Stomach smooth muscle (tissue), 2 donors: ENCODE results near the gene JAZF1.
A peak's percentile ranks its signal among the peaks of the same experiment; 100 is the strongest.

Source experiments
- H3K27ac ChIP-seq: one replicate; pipeline ENCODE4 v1.7.0; 2013; ENCODE audit warnings: mild to moderate bottlenecking, low read length, inconsistent platforms
- H3K27me3 ChIP-seq, 2 donors: one replicate each; pipeline ENCODE4 v1.7.0; 2013; ENCODE audit warnings: low read length in 2 of 2; ENCODE audit not compliant: insufficient read depth in 2 of 2, control insufficient read depth in 1 of 2
- H3K36me3 ChIP-seq, 2 donors: one replicate each; pipeline ENCODE4 v1.7.0; 2013; ENCODE audit warnings: low read length in 2 of 2; ENCODE audit not compliant: control insufficient read depth in 2 of 2, insufficient read depth in 2 of 2
- H3K4me1 ChIP-seq: one replicate; pipeline ENCODE4 v1.7.0; 2013; ENCODE audit warnings: low read length; ENCODE audit not compliant: control insufficient read depth, insufficient read depth
- H3K4me3 ChIP-seq, 2 donors: one replicate each; pipeline ENCODE4 v1.7.0; 2013; ENCODE audit warnings: low read length in 2 of 2
- H3K9ac ChIP-seq, 2 donors: one replicate each; pipeline ENCODE4 v1.7.0; 2013; ENCODE audit warnings: low read length in 2 of 2, mild to moderate bottlenecking in 1 of 2
- H3K9me3 ChIP-seq, 2 donors: one replicate each; pipeline ENCODE4 v1.7.0; 2013; ENCODE audit warnings: low read length in 2 of 2; ENCODE audit not compliant: control insufficient read depth in 2 of 2
- donor health status: healthy.
- donor health status: Pancreatic carcinoma.

The JAZF1 gene

GRCh38 chr7:27914409-27914808 lies 266.2 kb downstream of the JAZF1 start:
- Histone ChIP-seq H3K27me3 (no peaks in the 10 kb centered on the region), H3K4me1 (peaks cover 11% of the 10 kb centered on the region), H3K27ac (no peak overlapping the region), H3K36me3 (no peaks in the 10 kb centered on the region), H3K9ac (no peak overlapping the region), H3K4me3 (no peak overlapping the region), H3K9me3 (no peaks in the 10 kb centered on the region)

GRCh38 chr7:27912751-27913150 lies 267.8 kb downstream of the JAZF1 start:
- H3K4me1 ChIP-seq: peaks cover 11% of the 10 kb centered on the region
- no peak overlapping the region for H3K4me3 ChIP-seq
- no peaks in the 10 kb centered on the region for H3K27me3 ChIP-seq
- H3K9ac ChIP-seq: no peak overlapping the region
- H3K36me3 ChIP-seq: no peaks in the 10 kb centered on the region
- H3K27ac ChIP-seq: no peak overlapping the region
- H3K9me3 ChIP-seq: no peaks in the 10 kb centered on the region

DNA sequence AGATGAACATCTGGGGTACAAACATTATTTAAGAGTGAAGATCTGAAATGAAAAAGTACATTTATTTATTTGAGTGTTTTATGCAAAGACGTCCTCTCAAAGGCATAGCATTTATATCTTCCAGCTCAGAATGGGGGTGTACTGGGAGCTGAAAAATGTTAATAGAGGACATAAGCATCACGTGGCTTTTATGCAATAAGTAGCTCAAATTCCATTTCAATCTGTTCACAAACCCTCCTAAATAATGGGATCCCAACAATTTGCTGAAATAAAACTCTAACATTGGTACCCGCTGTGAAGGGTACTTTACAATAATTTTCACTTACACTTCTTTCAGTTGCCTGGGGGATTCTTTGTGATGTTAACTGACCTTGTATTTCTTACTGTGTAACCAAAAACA lies 268.7 kb downstream of the JAZF1 start:
- no peak overlapping the region for H3K27ac ChIP-seq
- peaks cover 9% of the 10 kb centered on the region for H3K4me1 ChIP-seq
- H3K9ac ChIP-seq: no peak overlapping the region
- no peaks in the 10 kb centered on the region for H3K9me3 ChIP-seq
- no peaks in the 10 kb centered on the region for H3K36me3 ChIP-seq
- no peak overlapping the region for H3K4me3 ChIP-seq
- H3K27me3 ChIP-seq: no peaks in the 10 kb centered on the region

- Histone ChIP-seq H3K27me3 (no peaks in the 10 kb centered on the region), H3K9me3 (no peaks in the 10 kb centered on the region), H3K27ac (no peak overlapping the region), H3K4me1 (peaks cover 9% of the 10 kb centered on the region), H3K9ac (no peak overlapping the region), H3K36me3 (no peaks in the 10 kb centered on the region), H3K4me3 (no peak overlapping the region)
These were observed 270.3 kb downstream of the JAZF1 start for GRCh38 chr7:27910326-27910725.

DNA sequence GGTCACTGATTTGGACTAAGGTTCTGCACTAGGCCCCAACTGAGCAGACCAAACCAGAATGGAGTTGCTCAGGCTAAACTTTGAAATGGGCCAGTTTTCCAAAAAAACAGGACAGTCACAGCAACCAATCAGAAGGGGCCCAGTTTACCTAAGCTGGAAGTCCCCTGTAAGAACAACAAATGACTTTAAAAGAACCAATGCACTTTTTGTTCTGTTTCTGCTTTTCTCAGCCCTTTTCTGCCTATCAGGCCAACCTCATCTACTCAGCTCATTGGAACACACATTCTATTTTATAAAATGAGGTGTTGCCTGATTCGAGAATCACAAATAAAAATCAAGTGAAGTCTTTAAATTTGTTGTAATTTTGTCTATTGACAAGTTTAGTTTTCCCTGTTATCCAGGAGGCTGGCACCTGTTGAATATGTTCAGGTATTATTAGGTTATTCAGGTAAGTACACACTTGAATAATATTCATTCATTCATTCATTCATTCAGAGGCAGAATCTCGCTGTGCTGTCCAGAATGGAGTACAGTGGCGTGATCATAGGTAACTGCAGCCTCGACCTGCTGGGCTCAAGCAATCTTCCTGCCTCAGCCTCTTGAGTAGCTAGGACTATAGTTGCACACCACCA lies 271.9 kb downstream of the JAZF1 start:
- no peaks in the 10 kb centered on the region for H3K4me1 ChIP-seq
- H3K27ac ChIP-seq: no peak overlapping the region

DNA sequence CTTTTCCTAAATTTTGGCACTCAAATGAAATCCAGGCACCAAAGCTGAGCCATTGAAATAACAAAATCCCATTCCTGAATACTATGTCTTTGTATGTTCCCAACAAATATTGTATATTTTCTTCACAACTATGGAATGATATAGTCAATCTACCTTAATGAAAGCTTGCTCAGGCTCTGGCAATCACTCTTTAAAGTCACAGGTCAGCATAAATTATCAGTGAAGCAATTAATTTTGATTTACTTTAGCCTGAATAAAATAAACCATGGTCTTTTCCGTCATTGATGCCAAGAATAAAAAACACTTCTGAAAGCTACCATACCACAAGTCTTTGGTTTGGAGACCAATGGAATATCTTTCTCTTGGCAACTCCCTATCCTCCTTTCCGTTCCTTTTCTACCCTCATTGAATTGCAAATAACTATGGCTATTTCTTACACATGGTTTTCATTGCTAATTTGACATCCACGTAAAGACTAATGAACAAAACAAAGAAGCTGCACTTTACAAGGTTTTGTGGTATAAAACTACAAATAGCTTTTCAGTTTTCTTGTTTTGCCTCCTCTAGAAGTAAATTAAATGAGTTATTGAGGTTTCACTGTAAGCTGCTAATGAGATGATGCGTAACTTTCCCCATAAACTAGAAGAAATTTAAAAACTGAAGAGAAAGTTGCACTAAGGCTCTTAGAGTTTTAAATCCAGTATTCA lies 274.1 kb downstream of the JAZF1 start:
- no peak overlapping the region for H3K4me3 ChIP-seq
- no peaks in the 10 kb centered on the region for H3K27me3 ChIP-seq
- peaks cover 5% of the 10 kb centered on the region for H3K4me1 ChIP-seq

More for the DNA sequence above, 271.9 kb downstream of the JAZF1 start:
- Histone ChIP-seq H3K27me3 (no peaks in the 10 kb centered on the region), H3K9me3 (no peaks in the 10 kb centered on the region), H3K4me3 (no peak overlapping the region), H3K9ac (no peak overlapping the region), H3K36me3 (no peaks in the 10 kb centered on the region)

DNA sequence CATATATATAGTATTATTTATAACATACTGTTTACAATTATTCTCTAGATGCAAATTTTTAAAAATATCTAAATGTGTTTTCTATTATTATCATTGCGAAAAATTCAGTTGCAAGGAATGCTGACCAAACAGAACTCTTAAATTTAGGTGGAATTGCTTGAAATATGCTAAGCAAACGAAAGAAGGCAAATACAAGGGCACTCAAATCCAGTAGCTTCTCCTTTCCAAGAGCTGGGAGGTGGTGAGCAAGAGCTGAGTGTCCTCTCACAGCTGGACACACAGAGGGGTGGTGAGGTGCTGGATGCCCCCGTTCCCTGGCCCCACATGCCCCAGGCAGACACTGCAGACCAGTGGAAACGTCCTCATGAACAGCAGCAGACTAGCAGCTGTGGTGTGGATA lies 274.6 kb downstream of the JAZF1 start:
- no peak overlapping the region for H3K9ac ChIP-seq

More for the DNA sequence above, 274.1 kb downstream of the JAZF1 start:
- Histone ChIP-seq H3K9me3 (no peaks in the 10 kb centered on the region), H3K9ac (no peak overlapping the region), H3K36me3 (no peaks in the 10 kb centered on the region), H3K27ac (no peak overlapping the region)

GRCh38 chr7:27901028-27901760 lies 279.4 kb downstream of the JAZF1 start:
- H3K27ac ChIP-seq: no peak overlapping the region
- H3K9ac ChIP-seq: peak overlapping the region in 1 of 2 donors; percentile 60
- no peaks in the 10 kb centered on the region for H3K9me3 ChIP-seq
- no peaks in the 10 kb centered on the region for H3K36me3 ChIP-seq
- H3K4me3 ChIP-seq: peak overlapping the region in 1 of 2 donors; percentile 57
- peaks cover 9% of the 10 kb centered on the region for H3K4me1 ChIP-seq
- no peaks in the 10 kb centered on the region for H3K27me3 ChIP-seq

More for the DNA sequence above, 274.6 kb downstream of the JAZF1 start:
- Histone ChIP-seq H3K9me3 (no peaks in the 10 kb centered on the region), H3K27ac (no peak overlapping the region), H3K4me1 (peaks cover 9% of the 10 kb centered on the region), H3K27me3 (no peaks in the 10 kb centered on the region), H3K36me3 (no peaks in the 10 kb centered on the region), H3K4me3 (no peak overlapping the region)

DNA sequence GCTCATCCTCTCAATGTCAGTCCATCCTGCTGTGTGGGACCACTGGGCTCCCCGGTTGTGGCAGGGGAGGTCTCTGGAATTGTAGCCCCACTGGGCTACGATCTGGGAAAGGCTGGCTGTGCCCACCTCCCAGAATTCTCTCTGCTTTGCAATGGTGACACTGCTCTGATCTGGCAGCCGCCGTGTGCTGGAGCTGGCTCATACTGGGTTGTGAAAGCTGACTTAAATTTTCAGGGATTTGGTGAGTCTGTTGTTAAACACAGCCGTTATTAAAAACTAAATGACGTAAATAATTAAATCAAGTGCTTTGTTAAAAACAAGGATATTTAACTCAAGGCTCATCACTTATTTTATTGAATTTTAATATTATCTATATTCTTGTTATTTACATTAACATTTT lies 280.6 kb downstream of the JAZF1 start:
- Histone ChIP-seq H3K9me3 (no peaks in the 10 kb centered on the region), H3K4me1 (peaks cover 9% of the 10 kb centered on the region), H3K4me3 (no peak overlapping the region), H3K9ac (no peak overlapping the region), H3K27me3 (no peaks in the 10 kb centered on the region), H3K27ac (no peak overlapping the region), H3K36me3 (no peaks in the 10 kb centered on the region)

GRCh38 chr7:27899601-27900000 lies 281.0 kb downstream of the JAZF1 start:
- Histone ChIP-seq H3K36me3 (no peaks in the 10 kb centered on the region), H3K27me3 (no peaks in the 10 kb centered on the region), H3K9me3 (no peaks in the 10 kb centered on the region), H3K4me1 (peaks cover 9% of the 10 kb centered on the region), H3K9ac (no peak overlapping the region), H3K27ac (no peak overlapping the region), H3K4me3 (no peak overlapping the region)
